ENCODE data around the gene YAP1. TPM values are rescaled to one million over a fixed set of nuclear protein-coding genes. Genes with fewer than 3 reads are reported as not detected.

The YAP1 gene
- total and polyA plus RNA-seq, 7 experiments from 2014 or later, result 0.15 TPM; not detected in 6

GRCh38 chr11:102230911-102231310 lies 120.7 kb downstream of the YAP1 start:
- Mint-ChIP-seq H3K4me3 (no peak overlapping the region), H3K36me3 (no peaks in the 10 kb centered on the region), H3K9me3 (no peaks in the 10 kb centered on the region), H3K27ac (no peak overlapping the region), H3K4me1 (peaks cover 0 to 2% (median 0%) of the 10 kb centered on the region in 7 donors), H3K27me3 (peaks cover 15 to 39% (median 30%) of the 10 kb centered on the region in 5 donors)
- no peaks in the 10 kb centered on the region for H3K4me1 ChIP-seq (ENCODE audit: control insufficient read depth in 2 of 2, insufficient read depth in 2 of 2, low read length in 2 of 2)
- ChIA-PET POLR2A (no interaction called here), CTCF (no interaction called here)
- H3K4me3 ChIP-seq (ENCODE audit: low read length), result no peak overlapping the region
- H3K27ac ChIP-seq (ENCODE audit: low read depth, low read length), result no peak overlapping the region
- no peak for ATAC-seq
- no peak for DNase-seq
- no peaks in the 10 kb centered on the region for H3K9me3 ChIP-seq (ENCODE audit: control insufficient read depth in 2 of 3, low read length in 3 of 3)
- intact Hi-C loops (cut with micrococcal nuclease), result no loop called here
- no peaks in the 10 kb centered on the region for H3K36me3 ChIP-seq (ENCODE audit: control insufficient read depth in 2 of 3, insufficient read depth in 3 of 3, low read length in 3 of 3)
- no peaks in the 10 kb centered on the region for H3K27me3 ChIP-seq (ENCODE audit: control insufficient read depth in 2 of 2, insufficient read depth in 2 of 2, low read length in 2 of 2)

- Mint-ChIP-seq H3K4me1 (no peaks in the 10 kb centered on the region), H3K4me3 (no peak overlapping the region), H3K27ac (no peak overlapping the region), H3K9me3 (no peaks in the 10 kb centered on the region), H3K27me3 (peaks cover 19 to 49% (median 41%) of the 10 kb centered on the region in 5 donors), H3K36me3 (peaks cover 0 to 3% (median 0%) of the 10 kb centered on the region in 5 donors)
- POLR2A ChIA-PET, result no interaction called here
- ATAC-seq (no peak), DNase-seq (no peak)
- intact Hi-C loops (cut with micrococcal nuclease), result no loop called here
- Histone ChIP-seq H3K27ac (ENCODE audit: low read depth, low read length) (no peak overlapping the region), H3K9me3 (ENCODE audit: control insufficient read depth in 2 of 3, low read length in 3 of 3) (no peaks in the 10 kb centered on the region), H3K27me3 (ENCODE audit: control insufficient read depth in 2 of 2, insufficient read depth in 2 of 2, low read length in 2 of 2) (no peaks in the 10 kb centered on the region), H3K36me3 (ENCODE audit: control insufficient read depth in 2 of 3, insufficient read depth in 3 of 3, low read length in 3 of 3) (no peaks in the 10 kb centered on the region), H3K4me3 (ENCODE audit: low read length) (no peak overlapping the region), H3K4me1 (ENCODE audit: control insufficient read depth in 2 of 2, insufficient read depth in 2 of 2, low read length in 2 of 2) (no peaks in the 10 kb centered on the region)
- CTCF ChIA-PET, result no interaction called here
Observed at GRCh38 chr11:102234779-102235439, 124.7 kb downstream of the YAP1 start.

GRCh38 chr11:102237096-102237735 lies 127.0 kb downstream of the YAP1 start:
- ChIA-PET POLR2A (no interaction called here), CTCF (no interaction called here)
- Mint-ChIP-seq H3K9me3 (peaks cover 0 to 3% (median 0%) of the 10 kb centered on the region in 11 donors), H3K4me3 (no peak overlapping the region), H3K36me3 (peaks cover 0 to 3% (median 0%) of the 10 kb centered on the region in 5 donors), H3K27ac (no peak overlapping the region), H3K27me3 (peaks cover 9 to 41% (median 25%) of the 10 kb centered on the region in 5 donors), H3K4me1 (no peaks in the 10 kb centered on the region)
- Histone ChIP-seq H3K4me1 (ENCODE audit: control insufficient read depth in 2 of 2, insufficient read depth in 2 of 2, low read length in 2 of 2) (no peaks in the 10 kb centered on the region), H3K36me3 (ENCODE audit: control insufficient read depth in 2 of 3, insufficient read depth in 3 of 3, low read length in 3 of 3) (no peaks in the 10 kb centered on the region), H3K27me3 (ENCODE audit: control insufficient read depth in 2 of 2, insufficient read depth in 2 of 2, low read length in 2 of 2) (no peaks in the 10 kb centered on the region), H3K9me3 (ENCODE audit: control insufficient read depth in 2 of 3, low read length in 3 of 3) (no peaks in the 10 kb centered on the region), H3K4me3 (ENCODE audit: low read length) (no peak overlapping the region), H3K27ac (ENCODE audit: low read depth, low read length) (no peak overlapping the region)
- intact Hi-C loops (cut with micrococcal nuclease), result no loop called here
- ATAC-seq (no peak), DNase-seq (no peak)

GRCh38 chr11:102238391-102238821 lies 128.2 kb downstream of the YAP1 start:
- no peaks in the 10 kb centered on the region for H3K27me3 ChIP-seq (ENCODE audit: control insufficient read depth in 2 of 2, insufficient read depth in 2 of 2, low read length in 2 of 2)
- DNase-seq (no peak), ATAC-seq (no peak)
- no peaks in the 10 kb centered on the region for H3K4me1 ChIP-seq (ENCODE audit: control insufficient read depth in 2 of 2, insufficient read depth in 2 of 2, low read length in 2 of 2)
- POLR2A ChIA-PET, result no interaction called here
- H3K36me3 ChIP-seq (ENCODE audit: control insufficient read depth in 2 of 3, insufficient read depth in 3 of 3, low read length in 3 of 3), result no peaks in the 10 kb centered on the region
- H3K27ac ChIP-seq (ENCODE audit: low read depth, low read length), result no peak overlapping the region
- Mint-ChIP-seq H3K4me3 (no peak overlapping the region), H3K4me1 (no peaks in the 10 kb centered on the region), H3K27me3 (peaks cover 5 to 37% (median 25%) of the 10 kb centered on the region in 5 donors), H3K9me3 (peaks cover 0 to 3% (median 0%) of the 10 kb centered on the region in 11 donors), H3K36me3 (peaks cover 0 to 3% (median 0%) of the 10 kb centered on the region in 5 donors), H3K27ac (no peak overlapping the region)
- no peaks in the 10 kb centered on the region for H3K9me3 ChIP-seq (ENCODE audit: control insufficient read depth in 2 of 3, low read length in 3 of 3)
- CTCF ChIA-PET, result no interaction called here
- intact Hi-C loops (cut with micrococcal nuclease), result no loop called here
- no peak overlapping the region for H3K4me3 ChIP-seq (ENCODE audit: low read length)

GRCh38 chr11:102239448-102239847 lies 129.2 kb downstream of the YAP1 start:
- Histone ChIP-seq H3K4me3 (ENCODE audit: low read length) (no peak overlapping the region), H3K9me3 (ENCODE audit: control insufficient read depth in 2 of 3, low read length in 3 of 3) (no peaks in the 10 kb centered on the region), H3K27ac (ENCODE audit: low read depth, low read length) (no peak overlapping the region), H3K27me3 (ENCODE audit: control insufficient read depth in 2 of 2, insufficient read depth in 2 of 2, low read length in 2 of 2) (no peaks in the 10 kb centered on the region), H3K36me3 (ENCODE audit: control insufficient read depth in 2 of 3, insufficient read depth in 3 of 3, low read length in 3 of 3) (no peaks in the 10 kb centered on the region), H3K4me1 (ENCODE audit: control insufficient read depth in 2 of 2, insufficient read depth in 2 of 2, low read length in 2 of 2) (no peaks in the 10 kb centered on the region)
- no peak overlapping the region for H3K4me3 Mint-ChIP-seq
- peaks cover 5 to 37% (median 24%) of the 10 kb centered on the region in 5 donors for H3K27me3 Mint-ChIP-seq
- ChIA-PET POLR2A (no interaction called here), CTCF (no interaction called here)
- peaks cover 0 to 3% (median 0%) of the 10 kb centered on the region in 5 donors for H3K36me3 Mint-ChIP-seq
- no peak for ATAC-seq
- DNase-seq, result no peak
- no peaks in the 10 kb centered on the region for H3K4me1 Mint-ChIP-seq
- no peak overlapping the region for H3K27ac Mint-ChIP-seq
- H3K9me3 Mint-ChIP-seq, result peaks cover 0 to 3% (median 0%) of the 10 kb centered on the region in 11 donors
- intact Hi-C loops (cut with micrococcal nuclease), result no loop called here

GRCh38 chr11:102239911-102240310 lies 129.7 kb downstream of the YAP1 start:
- no peaks in the 10 kb centered on the region for H3K9me3 ChIP-seq (ENCODE audit: control insufficient read depth in 2 of 3, low read length in 3 of 3)
- no peaks in the 10 kb centered on the region for H3K27me3 ChIP-seq (ENCODE audit: control insufficient read depth in 2 of 2, insufficient read depth in 2 of 2, low read length in 2 of 2)
- ChIA-PET CTCF (no interaction called here), POLR2A (interaction anchor here (0.6 kb wide), 1 partner anchor 256 kb away, joined by 3 read pairs; no protein-coding TSS in a partner anchor)
- H3K9me3 Mint-ChIP-seq, result peaks cover 0 to 3% (median 0%) of the 10 kb centered on the region in 11 donors
- H3K27ac ChIP-seq (ENCODE audit: low read depth, low read length), result no peak overlapping the region
- DNase-seq (no peak), ATAC-seq (no peak)
- intact Hi-C loops (cut with micrococcal nuclease), result no loop called here
- H3K4me3 Mint-ChIP-seq, result no peak overlapping the region
- H3K27ac Mint-ChIP-seq, result no peak overlapping the region
- H3K4me1 ChIP-seq (ENCODE audit: control insufficient read depth in 2 of 2, insufficient read depth in 2 of 2, low read length in 2 of 2), result no peaks in the 10 kb centered on the region
- peaks cover 0 to 3% (median 0%) of the 10 kb centered on the region in 5 donors for H3K36me3 Mint-ChIP-seq
- H3K36me3 ChIP-seq (ENCODE audit: control insufficient read depth in 2 of 3, insufficient read depth in 3 of 3, low read length in 3 of 3), result no peaks in the 10 kb centered on the region
- peaks cover 5 to 33% (median 20%) of the 10 kb centered on the region in 5 donors for H3K27me3 Mint-ChIP-seq
- H3K4me1 Mint-ChIP-seq, result no peaks in the 10 kb centered on the region
- no peak overlapping the region for H3K4me3 ChIP-seq (ENCODE audit: low read length)
